H1 (cell line): ENCODE data around the gene MANSC4. TPM values are rescaled to one million over a fixed set of nuclear protein-coding genes. Genes with fewer than 3 reads are reported as not detected.

Experiments used
- CTCF ChIA-PET: fragments of 300-600 bp; sonication (Branson Sonifier 250); formaldehyde crosslinking; loops from one replicate; lab custom pipeline; 2021; ENCODE audit not compliant: partially characterized antibody; lab: Charles Lee
- POLR2A ChIA-PET: fragments of 300-600 bp; sonication (Branson Sonifier 250); formaldehyde crosslinking; loops from one replicate; lab custom pipeline; 2021; ENCODE audit warnings: inconsistent platforms; ENCODE audit not compliant: partially characterized antibody; lab: Charles Lee
- DNase-seq, 2 experiments: peaks; one replicate each; pipeline versions ENCODE4 v3.0.0 to v3.0.0-alpha.2; 2010 to 2022; ENCODE audit warnings: low spot score in 2 of 2, low read depth in 1 of 2, mixed read lengths in 1 of 2
- FAIRE-seq: peaks from 2 replicates; lab custom pipeline; 2011; peaks lifted over from hg19 to GRCh38; lab: Jason Lieb, UNC
- H2AFZ ChIP-seq: 2 replicates; pipeline ENCODE4 v1.8.1; 2012; ENCODE audit warnings: low read length, inconsistent platforms
- H2AK5ac ChIP-seq: 2 replicates; pipeline ENCODE4 v1.6.1; 2013; ENCODE audit warnings: low read depth, low read length
- H2BK120ac ChIP-seq: replicated peaks from 2 replicates; pipeline ENCODE3; 2013; ENCODE audit warnings: low read depth, low read length, inconsistent platforms
- H2BK12ac ChIP-seq: 2 replicates; pipeline ENCODE4 v1.6.1; 2013; ENCODE audit warnings: low read depth, low read length
- H2BK15ac ChIP-seq: 2 replicates; pipeline ENCODE4 v1.6.1; 2013; ENCODE audit warnings: low read length
- H2BK20ac ChIP-seq: 2 replicates; pipeline ENCODE4 v1.6.1; 2013; ENCODE audit warnings: low read length
- H2BK5ac ChIP-seq: 2 replicates; pipeline ENCODE4 v1.6.1; 2013; ENCODE audit warnings: low read depth, low read length
- H3K14ac ChIP-seq: 2 replicates; pipeline ENCODE4 v1.6.1; 2013; ENCODE audit warnings: inconsistent platforms; ENCODE audit not compliant: insufficient read length
- H3K18ac ChIP-seq: 2 replicates; pipeline ENCODE4 v1.6.1; 2013; ENCODE audit warnings: low read length; ENCODE audit errors: extremely low read depth
- H3K23ac ChIP-seq: 2 replicates; pipeline ENCODE4 v1.6.1; 2013; ENCODE audit warnings: inconsistent platforms; ENCODE audit not compliant: insufficient read length
- H3K23me2 ChIP-seq: 2 replicates; pipeline ENCODE4 v1.6.1; 2013; ENCODE audit warnings: low read depth, low read length
- H3K27ac ChIP-seq: 2 replicates; pipeline ENCODE4 v1.6.1; 2011; ENCODE audit warnings: low read depth, low read length, inconsistent platforms
- H3K27me3 ChIP-seq, 4 experiments: replicated peaks in 1 of 4; 1 replicate in 1 of 4; 2 replicates in 3 of 4; pipeline versions ENCODE4 v1.6.1 to v1.8.1; 2011 to 2013; ENCODE audit warnings: low read length in 3 of 4, mild to moderate bottlenecking in 3 of 4, inconsistent platforms in 2 of 4, mixed read lengths in 2 of 4, moderate library complexity in 1 of 4; ENCODE audit not compliant: control insufficient read depth in 3 of 4, insufficient read depth in 3 of 4; ENCODE audit errors: extremely low read depth in 1 of 4
- H3K36me3 ChIP-seq, 4 experiments: 2 replicates each; pipeline versions ENCODE4 v1.6.1 to v1.8.1; 2011 to 2013; ENCODE audit warnings: mild to moderate bottlenecking in 4 of 4, low read length in 3 of 4, moderate library complexity in 2 of 4, control low read depth in 1 of 4, inconsistent platforms in 1 of 4; ENCODE audit not compliant: insufficient read depth in 4 of 4, control insufficient read depth in 2 of 4
- H3K4ac ChIP-seq: replicated peaks from 2 replicates; pipeline ENCODE3; 2013; ENCODE audit warnings: low read length, low read depth, mixed read lengths, inconsistent platforms; ENCODE audit not compliant: insufficient read length
- H3K4me1 ChIP-seq, 4 experiments: replicated peaks in 1 of 4; 1 replicate in 1 of 4; 2 replicates in 3 of 4; pipeline versions ENCODE4 v1.6.1 to v1.8.1; 2011 to 2013; ENCODE audit warnings: low read length in 3 of 4, inconsistent platforms in 2 of 4, mixed read lengths in 1 of 4; ENCODE audit not compliant: insufficient read depth in 4 of 4, control insufficient read depth in 3 of 4
- H3K4me2 ChIP-seq, 2 experiments: 2 replicates each; pipeline versions ENCODE4 v1.6.1 to v1.8.1; 2011 to 2013; ENCODE audit warnings: low read depth in 2 of 2, low read length in 2 of 2, control low read depth in 1 of 2, inconsistent platforms in 1 of 2, mild to moderate bottlenecking in 1 of 2; ENCODE audit not compliant: insufficient read depth in 1 of 2
- H3K4me3 ChIP-seq, 4 experiments: fragments of 200-600, 300-600 bp in 1 of 4; sonication (generic), shearing (Covaris generic), sonication (Bioruptor Twin) in 1 of 4; 2 replicates each; pipeline versions ENCODE4 v1.5.1 to v1.8.1; 2011 to 2016; ENCODE audit warnings: low read length in 4 of 4, low read depth in 3 of 4, control low read depth in 2 of 4, inconsistent platforms in 2 of 4, mild to moderate bottlenecking in 2 of 4, mixed read lengths in 1 of 4, moderate library complexity in 1 of 4; ENCODE audit not compliant: insufficient read depth in 2 of 4; ENCODE audit errors: extremely low read depth in 1 of 4
- H3K56ac ChIP-seq: replicated peaks from 2 replicates; pipeline ENCODE3; 2013; ENCODE audit warnings: low read depth, mild to moderate bottlenecking, mixed read lengths, low read length, inconsistent platforms; ENCODE audit not compliant: insufficient read length
- H3K79me1 ChIP-seq: 2 replicates; pipeline ENCODE4 v1.6.1; 2013; ENCODE audit warnings: low read depth, low read length, control low read depth
- H3K79me2 ChIP-seq, 2 experiments: 2 replicates each; pipeline versions ENCODE4 v1.6.1 to v1.8.1; 2012 to 2013; ENCODE audit warnings: low read length in 2 of 2, mild to moderate bottlenecking in 2 of 2, inconsistent platforms in 1 of 2; ENCODE audit not compliant: insufficient read depth in 2 of 2, control insufficient read depth in 1 of 2
- H3K9ac ChIP-seq, 4 experiments: replicated peaks in 1 of 4; 1 replicate in 1 of 4; 2 replicates in 3 of 4; pipeline versions ENCODE4 v1.6.1 to v1.8.1; 2011 to 2013; ENCODE audit warnings: low read depth in 3 of 4, low read length in 3 of 4, control low read depth in 2 of 4, mild to moderate bottlenecking in 2 of 4, moderate library complexity in 2 of 4, inconsistent platforms in 1 of 4; ENCODE audit errors: extremely low read depth in 1 of 4
- H3K9me3 ChIP-seq, 2 experiments: 2 replicates each; pipeline versions ENCODE4 v1.6.1 to v1.8.1; 2012 to 2013; ENCODE audit warnings: mild to moderate bottlenecking in 2 of 2, moderate library complexity in 2 of 2, control low read depth in 1 of 2, inconsistent platforms in 1 of 2, low read depth in 1 of 2, low read length in 1 of 2, mixed read lengths in 1 of 2; ENCODE audit not compliant: insufficient read depth in 2 of 2
- H4K20me1 ChIP-seq, 2 experiments: replicated peaks in 1 of 2; 2 replicates each; pipeline versions ENCODE3 to v1.8.1; 2011 to 2013; ENCODE audit warnings: inconsistent platforms in 2 of 2, low read length in 2 of 2, mild to moderate bottlenecking in 1 of 2; ENCODE audit not compliant: insufficient read depth in 2 of 2, control insufficient read depth in 1 of 2
- H4K5ac ChIP-seq: 2 replicates; pipeline ENCODE4 v1.6.1; 2013; ENCODE audit warnings: low read length, low read depth, mixed read lengths, inconsistent platforms; ENCODE audit not compliant: insufficient read length
- H4K8ac ChIP-seq: 2 replicates; pipeline ENCODE4 v1.8.0; 2013; ENCODE audit warnings: mild to moderate bottlenecking, moderate library complexity, low read length, inconsistent platforms; ENCODE audit not compliant: insufficient read depth; ENCODE audit errors: extremely low read depth
- H4K91ac ChIP-seq: replicated peaks from 2 replicates; pipeline ENCODE3; 2013; ENCODE audit warnings: low read length, mixed read lengths, inconsistent platforms; ENCODE audit not compliant: insufficient read length
- ASH2L ChIP-seq: fragments of 200-600, 300-600 bp; sonication (generic); IDR thresholded peaks from one replicate; pipeline ENCODE4 v1.7.1; 2017; ENCODE audit warnings: low read length
- CHD1 ChIP-seq: IDR thresholded peaks from 2 replicates; pipeline ENCODE4 v1.6.1; 2012; ENCODE audit warnings: low read depth, low read length, improper control_type of control experiment
- EGR1 ChIP-seq: IDR thresholded peaks from 2 replicates; pipeline ENCODE4 v1.6.1; 2011; ENCODE audit warnings: low read depth, low read length, borderline replicate concordance
- PHF8 ChIP-seq: fragments of 200-600 bp; sonication (generic); conservative IDR thresholded peaks from 2 replicates; pipeline ENCODE4 v1.7.1; 2012; ENCODE audit warnings: low read depth, mild to moderate bottlenecking, inconsistent platforms, low read length, moderate library complexity
- SP2 ChIP-seq: IDR thresholded peaks from 2 replicates; pipeline ENCODE4 v1.6.1; 2012; ENCODE audit warnings: mild to moderate bottlenecking, low read length, inconsistent platforms
- SP4 ChIP-seq: IDR thresholded peaks from 2 replicates; pipeline ENCODE4 v1.6.1; 2012; ENCODE audit warnings: low read length, inconsistent platforms
- TBP ChIP-seq: IDR thresholded peaks from 2 replicates; pipeline ENCODE4 v1.6.1; 2011; ENCODE audit warnings: low read depth, low read length, improper control_type of control experiment
- WGBS, 2 experiments: shearing (Covaris generic) in 1 of 2; methylation state at CpG; one replicate each; pipeline versions ENCODE4 v1.1.6 to v1.1.7; 2013 to 2015; ENCODE audit warnings: low lambda C conversion rate in 2 of 2, mixed read lengths in 2 of 2, inconsistent platforms in 1 of 2, low coverage in 1 of 2, missing lambda C conversion rate in 1 of 2; ENCODE audit not compliant: insufficient replicate concordance in 2 of 2, insufficient coverage in 1 of 2, insufficient read length in 1 of 2; ENCODE audit errors: extremely low coverage in 1 of 2, missing lambda C conversion rate in 1 of 2; 5-methylcytosine and 5-hydroxymethylcytosine counted together
- polyA plus RNA-seq, 7 experiments: library from polyadenylated mRNA; depleted of rRNA in 3 of 7; stranded (reverse) in 5 of 7; unstranded in 2 of 7; fragments of >200 nt in 5 of 7; fragments of 200-250 nt in 2 of 7; gene quantifications; 1 replicate in 5 of 7; 2 replicates in 1 of 7; 4 replicates in 1 of 7; pipeline versions ENCODE4 v1.2.1 to v1.2.3, GENCODE V29; 2011 to 2013; ENCODE audit warnings: missing spikeins in 2 of 7, mixed read lengths in 2 of 7
- total RNA-seq: library from RNA; stranded (reverse); fragmentation: NEBNext Ultra II Directional; extraction: Animal tissue kit (Norgen Biotek cat#: 25700); gene quantifications from 2 replicates; pipeline ENCODE4 v1.2.1, GENCODE V29; 2021

MANSC4 gene
- total and polyA plus RNA-seq, 2 of the 8 experiments (the other 6 are each of a cell fraction or from before 2014, with no cell fraction given): not detected

GRCh38 chr12:27820564-27820963, 40.5 kb upstream of the MANSC4 start:
- POLR2A ChIA-PET: no interaction called here
- Histone ChIP-seq H2AFZ (no peak overlapping the region), H3K79me2 (no peaks in the 10 kb centered on the region), H3K4me3 (no peak overlapping the region), H3K36me3 (no peaks in the 10 kb centered on the region), H2AK5ac (no peak overlapping the region), H2BK12ac (no peak overlapping the region), H3K4me1 (no peaks in the 10 kb centered on the region), H3K23ac (no peak overlapping the region), H4K20me1 (no peaks in the 10 kb centered on the region), H3K27me3 (no peaks in the 10 kb centered on the region; a peak in 1 of 7 replicates), H3K4ac (no peak overlapping the region), H3K79me1 (no peaks in the 10 kb centered on the region), H3K27ac (no peak overlapping the region), H3K9me3 (no peaks in the 10 kb centered on the region), H4K8ac (no peak overlapping the region; the same call in 1 of the 2 replicates), H2BK20ac (no peak overlapping the region), H2BK120ac (no peak overlapping the region), H3K4me2 (no peak overlapping the region), H4K91ac (no peak overlapping the region), H3K56ac (no peak overlapping the region), H4K5ac (no peak overlapping the region), H2BK15ac (no peak overlapping the region), H3K18ac (no peak overlapping the region), H3K23me2 (no peaks in the 10 kb centered on the region), H3K9ac (no peak overlapping the region), H2BK5ac (no peak overlapping the region), H3K14ac (no peak overlapping the region)
- CTCF ChIA-PET: interaction anchor here (0.6 to 3.4 kb wide), 20 partner anchors 10 to 2000 kb away, joined by 3 to 28 read pairs (median 5); no protein-coding TSS in a partner anchor
- 71% methylated on average over 5 of the region's 5 CpGs; no CpG with 5 or more reads in 1 of the 2 experiments for WGBS, 2 experiments
- DNase-seq (no peak), FAIRE-seq (no peak)
- TF ChIP-seq CHD1 (no peak), PHF8 (no peak), SP2 (no peak), ASH2L (no peak), TBP (no peak), EGR1 (no peak), SP4 (no peak)
